Measurements from ENCODE around the gene FGGY.
A peak's percentile ranks its signal among the peaks of the same experiment; 100 is the strongest.
"Not testable (repeated sequence)": the region's sequence is repeated elsewhere in the genome, so short reads cannot be mapped to it uniquely, and the experiment has no call there.

Gene FGGY

GRCh38 chr1:59639266-59639665 lies 342.4 kb downstream of the FGGY start:
- no peak for DNase-seq (ENCODE audit: low spot score)

GRCh38 chr1:59640851-59641250 lies 344.0 kb downstream of the FGGY start:
- no peak for DNase-seq (ENCODE audit: low spot score)

- DNase-seq (ENCODE audit: low spot score): peak; percentile 13
These were observed 344.9 kb downstream of the FGGY start for GRCh38 chr1:59641836-59642235.

GRCh38 chr1:59643526-59643925 lies 346.6 kb downstream of the FGGY start:
- no peak for DNase-seq (ENCODE audit: low spot score)

- DNase-seq (ENCODE audit: low spot score): no peak
These were observed 349.0 kb downstream of the FGGY start for GRCh38 chr1:59645893-59646292.

GRCh38 chr1:59653142-59653958 lies 356.5 kb downstream of the FGGY start:
- not testable (repeated sequence) for DNase-seq (ENCODE audit: low spot score)

GRCh38 chr1:59653968-59654367 lies 357.1 kb downstream of the FGGY start:
- DNase-seq (ENCODE audit: low spot score): no peak

GRCh38 chr1:59657873-59658465 lies 361.1 kb downstream of the FGGY start:
- no peak for DNase-seq (ENCODE audit: low spot score)

GRCh38 chr1:59664166-59664565 lies 367.3 kb downstream of the FGGY start:
- no peak for DNase-seq (ENCODE audit: low spot score)

GRCh38 chr1:59666106-59666505 lies 369.2 kb downstream of the FGGY start:
- no peak for DNase-seq (ENCODE audit: low spot score)

- no peak for DNase-seq (ENCODE audit: low spot score)
These were observed 370.1 kb downstream of the FGGY start for GRCh38 chr1:59667020-59667419.

- DNase-seq (ENCODE audit: low spot score): peak; percentile 91
These were observed 372.9 kb downstream of the FGGY start for GRCh38 chr1:59669752-59670312.

GRCh38 chr1:59670662-59671061 lies 373.8 kb downstream of the FGGY start:
- no peak for DNase-seq (ENCODE audit: low spot score)

GRCh38 chr1:59671066-59671952 lies 374.4 kb downstream of the FGGY start:
- no peak for DNase-seq (ENCODE audit: low spot score)

- no peak for DNase-seq (ENCODE audit: low spot score)
These were observed 375.0 kb downstream of the FGGY start for GRCh38 chr1:59671953-59672305.

GRCh38 chr1:59672851-59673572 lies 376.1 kb downstream of the FGGY start:
- DNase-seq (ENCODE audit: low spot score): no peak

- DNase-seq (ENCODE audit: low spot score): no peak
These were observed 376.9 kb downstream of the FGGY start for GRCh38 chr1:59673573-59674450.

- peak; percentile 42 for DNase-seq (ENCODE audit: low spot score)
These were observed 377.7 kb downstream of the FGGY start for GRCh38 chr1:59674595-59674994.

GRCh38 chr1:59675936-59676335 lies 379.0 kb downstream of the FGGY start:
- DNase-seq (ENCODE audit: low spot score): no peak

GRCh38 chr1:59678040-59678439 lies 381.1 kb downstream of the FGGY start:
- no peak for DNase-seq (ENCODE audit: low spot score)

Data from globus pallidus (tissue), 1 donor.